ENCODE data around the gene HARBI1.

HARBI1 gene

GRCh38 chr11:46642627-46643335 lies 25.8 kb upstream of the HARBI1 start:
- no peak overlapping the region for H3K4me2 ChIP-seq (ENCODE audit: low read length)
- H3K9ac ChIP-seq, result no peak overlapping the region
- H3K27me3 ChIP-seq (ENCODE audit: control insufficient read depth, insufficient read depth, low read length), result no peaks in the 10 kb centered on the region

GRCh38 chr11:46641639-46642038 lies 24.6 kb upstream of the HARBI1 start:
- Histone ChIP-seq H3K4me3 (ENCODE audit: low read depth, low read length) (no peak overlapping the region), H2AFZ (no peak overlapping the region), H3K27ac (no peak overlapping the region), H3K4me1 (no peaks in the 10 kb centered on the region), H3K27me3 (ENCODE audit: control insufficient read depth, insufficient read depth, low read length) (no peaks in the 10 kb centered on the region), H3K4me2 (ENCODE audit: low read length) (no peak overlapping the region), H3K9ac (no peak overlapping the region), H3K79me2 (peaks cover 6% of the 10 kb centered on the region), H3K9me3 (ENCODE audit: control insufficient read depth, low read length) (no peaks in the 10 kb centered on the region), H3K36me3 (ENCODE audit: control insufficient read depth, insufficient read depth, low read length) (no peaks in the 10 kb centered on the region)
- TF ChIP-seq CTCF (IDR thresholded peaks at IDR 0.05), result no peak

More at GRCh38 chr11:46642627-46643335, 25.8 kb upstream of the HARBI1 start:
- Histone ChIP-seq H3K4me1 (no peaks in the 10 kb centered on the region), H3K36me3 (ENCODE audit: control insufficient read depth, insufficient read depth, low read length) (no peaks in the 10 kb centered on the region), H3K79me2 (peaks cover 4% of the 10 kb centered on the region), H3K9me3 (ENCODE audit: control insufficient read depth, low read length) (no peaks in the 10 kb centered on the region), H3K27ac (no peak overlapping the region), H2AFZ (no peak overlapping the region), H3K4me3 (ENCODE audit: low read depth, low read length) (no peak overlapping the region)
- no peak for TF ChIP-seq CTCF (IDR thresholded peaks at IDR 0.05)

- TF ChIP-seq CTCF (IDR thresholded peaks at IDR 0.05), result no peak
- H3K36me3 ChIP-seq (ENCODE audit: control insufficient read depth, insufficient read depth, low read length), result no peaks in the 10 kb centered on the region
Observed at GRCh38 chr11:46640036-46640788, 23.2 kb upstream of the HARBI1 start.

GRCh38 chr11:46639197-46639839 lies 22.3 kb upstream of the HARBI1 start:
- TF ChIP-seq CTCF (IDR thresholded peaks at IDR 0.05), result no peak
- Histone ChIP-seq H3K4me1 (no peaks in the 10 kb centered on the region), H3K27ac (no peak overlapping the region), H3K9ac (no peak overlapping the region), H3K36me3 (ENCODE audit: control insufficient read depth, insufficient read depth, low read length) (no peaks in the 10 kb centered on the region), H3K4me3 (ENCODE audit: low read depth, low read length) (no peak overlapping the region), H3K9me3 (ENCODE audit: control insufficient read depth, low read length) (no peaks in the 10 kb centered on the region), H2AFZ (no peak overlapping the region), H3K27me3 (ENCODE audit: control insufficient read depth, insufficient read depth, low read length) (no peaks in the 10 kb centered on the region), H3K4me2 (ENCODE audit: low read length) (no peak overlapping the region), H3K79me2 (peaks cover 8% of the 10 kb centered on the region)

More at GRCh38 chr11:46640036-46640788, 23.2 kb upstream of the HARBI1 start:
- Histone ChIP-seq H3K27me3 (ENCODE audit: control insufficient read depth, insufficient read depth, low read length) (no peaks in the 10 kb centered on the region), H3K4me1 (no peaks in the 10 kb centered on the region), H3K9me3 (ENCODE audit: control insufficient read depth, low read length) (no peaks in the 10 kb centered on the region), H3K4me2 (ENCODE audit: low read length) (no peak overlapping the region), H3K27ac (no peak overlapping the region), H3K79me2 (peaks cover 8% of the 10 kb centered on the region), H2AFZ (no peak overlapping the region), H3K9ac (no peak overlapping the region), H3K4me3 (ENCODE audit: low read depth, low read length) (no peak overlapping the region)

All from parathyroid adenoma (tissue), 2 donors.